Liver (tissue), 9 donors: ENCODE measurements around the gene TBC1D16. TPM values are rescaled to one million over a fixed set of nuclear protein-coding genes. Genes with fewer than 3 reads are reported as not detected.

Source experiments
- DNase-seq: peaks from one replicate; pipeline ENCODE4 v3.0.0-alpha.2; 2017; ENCODE audit warnings: low spot score
- H3K27ac ChIP-seq, 2 donors: one replicate each; pipeline ENCODE4 v1.7.0; 2013; ENCODE audit warnings: inconsistent platforms in 2 of 2, low read length in 2 of 2, control low read depth in 1 of 2, low read depth in 1 of 2, mild to moderate bottlenecking in 1 of 2
- H3K27me3 ChIP-seq, 4 donors: one replicate each; pipeline versions ENCODE4 v1.6.1 to v1.7.0; 2013; ENCODE audit warnings: low read length in 3 of 4, inconsistent platforms in 1 of 4, mild to moderate bottlenecking in 1 of 4, moderate library complexity in 1 of 4; ENCODE audit not compliant: control insufficient read depth in 4 of 4, insufficient read depth in 4 of 4
- H3K36me3 ChIP-seq, 4 donors: one replicate each; pipeline versions ENCODE4 v1.6.1 to v1.7.0; 2013; ENCODE audit warnings: low read length in 3 of 4, mild to moderate bottlenecking in 3 of 4, low read depth in 1 of 4, moderate library complexity in 1 of 4; ENCODE audit not compliant: control insufficient read depth in 4 of 4, insufficient read depth in 3 of 4
- H3K4me1 ChIP-seq, 4 donors: one replicate each; pipeline versions ENCODE4 v1.6.1 to v1.7.0; 2013; ENCODE audit warnings: low read length in 3 of 4, mild to moderate bottlenecking in 3 of 4, moderate library complexity in 1 of 4; ENCODE audit not compliant: control insufficient read depth in 4 of 4, insufficient read depth in 4 of 4
- H3K4me3 ChIP-seq, 3 donors: one replicate each; pipeline versions ENCODE4 v1.6.1 to v1.7.0; 2013; ENCODE audit warnings: low read length in 3 of 3, control low read depth in 1 of 3, low read depth in 1 of 3, mild to moderate bottlenecking in 1 of 3
- H3K9ac ChIP-seq, 2 donors: one replicate each; pipeline ENCODE4 v1.7.0; 2013; ENCODE audit warnings: low read length in 2 of 2, mild to moderate bottlenecking in 2 of 2, moderate library complexity in 2 of 2, control low read depth in 1 of 2, low read depth in 1 of 2
- H3K9me3 ChIP-seq, 4 donors: one replicate each; pipeline versions ENCODE4 v1.6.1 to v1.7.0; 2013; ENCODE audit warnings: low read length in 3 of 4; ENCODE audit not compliant: control insufficient read depth in 4 of 4
- CTCF ChIP-seq: fragments of 150-350 bp; IDR thresholded peaks from 2 replicates; pipeline ENCODE4 v1.5.1; 2017; ENCODE audit warnings: improper control_type of control experiment, low read depth, low read length; ENCODE audit not compliant: missing input control
- EGR1 ChIP-seq, 2 donors: IDR thresholded peaks; 2 replicates each; pipeline ENCODE4 v1.6.1; 2016 to 2018; ENCODE audit warnings: antibody characterized with exemption in 2 of 2, low read depth in 2 of 2
- FOXA1 ChIP-seq: IDR thresholded peaks from 2 replicates; pipeline ENCODE4 v1.6.1; 2016; ENCODE audit warnings: antibody characterized with exemption
- FOXA2 ChIP-seq: IDR thresholded peaks from 2 replicates; pipeline ENCODE4 v1.6.1; 2016; ENCODE audit warnings: antibody characterized with exemption
- GABPA ChIP-seq, 2 donors: IDR thresholded peaks in 1 of 2; conservative IDR thresholded peaks in 1 of 2; 2 replicates each; pipeline ENCODE4 v1.6.1; 2016; ENCODE audit warnings: antibody characterized with exemption in 2 of 2, mild to moderate bottlenecking in 1 of 2, moderate library complexity in 1 of 2
- HNF4A ChIP-seq, 2 donors: conservative IDR thresholded peaks; 2 replicates each; pipeline ENCODE4 v1.6.1; 2016; ENCODE audit warnings: antibody characterized with exemption in 2 of 2, mild to moderate bottlenecking in 2 of 2
- HNF4G ChIP-seq: IDR thresholded peaks from 2 replicates; pipeline ENCODE4 v1.6.1; 2016; ENCODE audit warnings: antibody characterized with exemption
- JUND ChIP-seq, 2 donors: IDR thresholded peaks; 2 replicates each; pipeline ENCODE4 v1.6.1; 2016; ENCODE audit warnings: antibody characterized with exemption in 2 of 2
- MAX ChIP-seq: IDR thresholded peaks from 2 replicates; pipeline ENCODE4 v1.6.1; 2016; ENCODE audit warnings: antibody characterized with exemption
- NR2F2 ChIP-seq: IDR thresholded peaks from 2 replicates; pipeline ENCODE4 v1.6.1; 2016; ENCODE audit warnings: antibody characterized with exemption
- REST ChIP-seq: IDR thresholded peaks from 2 replicates; pipeline ENCODE4 v1.6.1; 2016; ENCODE audit warnings: antibody characterized with exemption, mild to moderate bottlenecking
- RXRA ChIP-seq, 2 donors: IDR thresholded peaks; 2 replicates each; pipeline ENCODE4 v1.6.1; 2017 to 2018; ENCODE audit warnings: antibody characterized with exemption in 2 of 2, mild to moderate bottlenecking in 1 of 2
- TAF1 ChIP-seq: conservative IDR thresholded peaks from 2 replicates; pipeline ENCODE4 v1.6.1; 2016; ENCODE audit warnings: antibody characterized with exemption, mild to moderate bottlenecking
- YY1 ChIP-seq: IDR thresholded peaks from 2 replicates; pipeline ENCODE4 v1.6.1; 2016; ENCODE audit warnings: antibody characterized with exemption, mild to moderate bottlenecking
- ZBTB33 ChIP-seq: IDR thresholded peaks from 2 replicates; pipeline ENCODE4 v1.6.1; 2016; ENCODE audit warnings: antibody characterized with exemption
- WGBS: extraction: QIAGEN DNeasy Blood & Tissue Kit; methylation state at CpG from one replicate; pipeline ENCODE4 v1.1.7; 2013; 5-methylcytosine and 5-hydroxymethylcytosine counted together
- polyA plus RNA-seq, 2 donors: library from polyadenylated mRNA; stranded (reverse) in 1 of 2; unstranded in 1 of 2; fragments of 200-250 nt in 1 of 2; fragments of >200 nt in 1 of 2; fragmentation: Nextera tagmentation in 1 of 2; extraction: Ambion mirVana in 1 of 2; gene quantifications; one replicate each; pipeline versions ENCODE4 v1.2.1 to v1.2.3, GENCODE V29; 2013 to 2015
- total RNA-seq, 2 donors: library from RNA; depleted of rRNA; stranded (reverse); fragments of >200 nt; gene quantifications; one replicate each; pipeline ENCODE4 v1.2.3, GENCODE V29; 2014
- donor health status: healthy.
- donor health status: healthy.
- donor health status: healthy.
- donor health status: healthy.
- donor health status: healthy.

Gene TBC1D16
- total and polyA plus RNA-seq, 4 donors, result 3.4 to 29.5 (median 4.7) TPM

- Histone ChIP-seq H3K9ac (no peak overlapping the region), H3K36me3 (peaks cover 3 to 19% (median 5%) of the 10 kb centered on the region in 4 donors), H3K4me3 (no peak overlapping the region), H3K4me1 (no peaks in the 10 kb centered on the region), H3K27ac (no peak overlapping the region), H3K27me3 (no peaks in the 10 kb centered on the region), H3K9me3 (no peaks in the 10 kb centered on the region)
- no peak for DNase-seq
- WGBS, result 95% methylated on average over 27 of the region's 27 CpGs
- TF ChIP-seq ZBTB33 (no peak), MAX (no peak), GABPA (IDR thresholded peaks at IDR 0.05 in 1 of 2, conservative IDR thresholded peaks at IDR 0.05 in 1 of 2) (no peak), REST (no peak), RXRA (IDR thresholded peaks at IDR 0.05) (no peak), CTCF (no peak), NR2F2 (no peak), FOXA1 (no peak), JUND (IDR thresholded peaks at IDR 0.05) (no peak), HNF4G (no peak), TAF1 (no peak), HNF4A (conservative IDR thresholded peaks at IDR 0.05) (no peak), FOXA2 (no peak), EGR1 (IDR thresholded peaks at IDR 0.05; ENCODE audit: low read depth in 2 of 2) (no peak)
Measured at GRCh38 chr17:79949656-79950209, 85.9 kb downstream of the TBC1D16 start.

GRCh38 chr17:79948945-79949655, 86.6 kb downstream of the TBC1D16 start:
- Histone ChIP-seq H3K9me3 (no peaks in the 10 kb centered on the region), H3K4me3 (no peak overlapping the region), H3K36me3 (peaks cover 3 to 24% (median 7%) of the 10 kb centered on the region in 4 donors), H3K27ac (no peak overlapping the region), H3K27me3 (no peaks in the 10 kb centered on the region), H3K4me1 (no peaks in the 10 kb centered on the region), H3K9ac (no peak overlapping the region)
- no peak for DNase-seq
- 94% methylated on average over 29 of the region's 29 CpGs for WGBS
- no peak for TF ChIP-seq FOXA1
- TF ChIP-seq RXRA (IDR thresholded peaks at IDR 0.05), result no peak
- TF ChIP-seq EGR1 (IDR thresholded peaks at IDR 0.05; ENCODE audit: low read depth in 2 of 2), result no peak
- no peak for TF ChIP-seq HNF4G
- TF ChIP-seq YY1, result no peak
